Keratinocyte (primary cell): ENCODE results near the gene ADAM22. TPM values are rescaled to one million over a fixed set of nuclear protein-coding genes. Genes with fewer than 3 reads are reported as not detected.

Source experiments
- DNase-seq: peaks from one replicate; pipeline ENCODE4 v3.0.0-alpha.2; 2011; ENCODE audit warnings: low read depth, missing footprints, low spot score
- FAIRE-seq: peaks from 2 replicates; lab custom pipeline; 2011; peaks lifted over from hg19 to GRCh38; lab: Jason Lieb, UNC
- H2AFZ ChIP-seq: 2 replicates; pipeline ENCODE4 v1.6.0; 2012; ENCODE audit warnings: low read length, control low read depth, inconsistent platforms; ENCODE audit not compliant: control insufficient read depth
- H3K27ac ChIP-seq: 2 replicates; pipeline ENCODE4 v1.5.1; 2011; ENCODE audit warnings: low read length; ENCODE audit not compliant: control insufficient read depth, insufficient read depth
- H3K27me3 ChIP-seq: 3 replicates; pipeline ENCODE4 v1.6.0; 2011; ENCODE audit warnings: low read length; ENCODE audit not compliant: control insufficient read depth, insufficient read depth; ENCODE audit errors: extremely low read depth
- H3K36me3 ChIP-seq, 2 experiments: 2 replicates in 1 of 2; 3 replicates in 1 of 2; pipeline ENCODE4 v1.5.1; 2011; ENCODE audit warnings: low read length in 2 of 2, mild to moderate bottlenecking in 1 of 2; ENCODE audit not compliant: control insufficient read depth in 2 of 2, insufficient read depth in 2 of 2; ENCODE audit errors: extremely low read depth in 1 of 2
- H3K4me1 ChIP-seq: 3 replicates; pipeline ENCODE4 v1.5.1; 2011; ENCODE audit warnings: low read length; ENCODE audit not compliant: control insufficient read depth, insufficient read depth; ENCODE audit errors: extremely low read depth
- H3K4me2 ChIP-seq: 3 replicates; pipeline ENCODE4 v1.6.0; 2011; ENCODE audit warnings: low read depth, low read length; ENCODE audit not compliant: control insufficient read depth, insufficient read depth; ENCODE audit errors: extremely low read depth
- H3K4me3 ChIP-seq, 3 experiments: fragments of 200-600 bp in 1 of 3; sonication (generic) in 1 of 3; 2 replicates in 2 of 3; 3 replicates in 1 of 3; pipeline ENCODE4 v1.5.1; 2011 to 2016; ENCODE audit warnings: low read length in 3 of 3, mild to moderate bottlenecking in 3 of 3, control low read depth in 2 of 3, inconsistent platforms in 1 of 3, low read depth in 1 of 3, mixed read lengths in 1 of 3, mixed run types in 1 of 3, moderate library complexity in 1 of 3; ENCODE audit not compliant: control insufficient read depth in 2 of 3, insufficient read depth in 2 of 3; ENCODE audit errors: extremely low read depth in 1 of 3
- H3K79me2 ChIP-seq: 2 replicates; pipeline ENCODE4 v1.6.0; 2012; ENCODE audit warnings: low read length; ENCODE audit not compliant: control insufficient read depth, insufficient read depth
- H3K9ac ChIP-seq: 3 replicates; pipeline ENCODE4 v1.6.0; 2011; ENCODE audit warnings: low read length; ENCODE audit not compliant: control insufficient read depth, insufficient read depth; ENCODE audit errors: extremely low read depth
- H3K9me1 ChIP-seq: 3 replicates; pipeline ENCODE4 v1.6.0; 2011; ENCODE audit warnings: low read length; ENCODE audit not compliant: control insufficient read depth, insufficient read depth; ENCODE audit errors: extremely low read depth
- H3K9me3 ChIP-seq: 2 replicates; pipeline ENCODE4 v1.5.1; 2012; ENCODE audit warnings: low read depth, low read length; ENCODE audit not compliant: control insufficient read depth
- H4K20me1 ChIP-seq: 3 replicates; pipeline ENCODE4 v1.6.0; 2011; ENCODE audit warnings: low read length; ENCODE audit not compliant: control insufficient read depth, insufficient read depth; ENCODE audit errors: extremely low read depth
- CTCF ChIP-seq, 3 experiments: IDR thresholded peaks in 1 of 3; conservative IDR thresholded peaks in 1 of 3; optimal IDR thresholded peaks in 1 of 3; 2 replicates in 2 of 3; 3 replicates in 1 of 3; pipeline versions ENCODE3 to v1.5.1; 2011; ENCODE audit warnings: low read length in 3 of 3, mild to moderate bottlenecking in 3 of 3, moderate library complexity in 2 of 3, control low read depth in 1 of 3, inconsistent platforms in 1 of 3; ENCODE audit not compliant: insufficient read depth in 2 of 3; ENCODE audit errors: extremely low read depth in 1 of 3
- EZH2 ChIP-seq: IDR thresholded peaks from one replicate; pipeline ENCODE4 v1.6.1; 2012; ENCODE audit warnings: inconsistent platforms, mild to moderate bottlenecking, low read length, moderate library complexity
- dilution Hi-C: fragments of 300-500 bp; cut with MboI; formaldehyde crosslinking; loops from one replicate; pipeline ENCODE4 v1.7.0; 2020; ENCODE audit warnings: low sequenced_read_pairs; ENCODE audit not compliant: extremely low pct_ligation_motif_present
- polyA plus RNA-seq, 5 experiments: library from polyadenylated mRNA; depleted of rRNA in 3 of 5; stranded (reverse) in 3 of 5; stranded (forward) in 1 of 5; unstranded in 1 of 5; fragments of >200 nt; gene quantifications; 1 replicate in 1 of 5; 2 replicates in 3 of 5; 3 replicates in 1 of 5; pipeline versions ENCODE4 v1.2.1 to v1.2.3, GENCODE V29; 2011 to 2012; ENCODE audit warnings: missing spikeins in 2 of 5, low read depth in 1 of 5, low replicate concordance in 1 of 5

Gene ADAM22
- polyA plus RNA-seq, 1 donor (not counting 4 experiments of a cell fraction or from before 2014, with no cell fraction given): 0.07 TPM

GRCh38 chr7:88243345-88243909 lies 309.4 kb downstream of the ADAM22 start:
- Histone ChIP-seq H2AFZ (no peak overlapping the region), H4K20me1 (no peaks in the 10 kb centered on the region), H3K9ac (no peak overlapping the region), H3K4me1 (no peaks in the 10 kb centered on the region), H3K9me1 (no peaks in the 10 kb centered on the region), H3K4me2 (no peak overlapping the region), H3K27ac (no peak overlapping the region), H3K79me2 (no peaks in the 10 kb centered on the region), H3K27me3 (no peaks in the 10 kb centered on the region), H3K9me3 (no peaks in the 10 kb centered on the region), H3K36me3 (no peaks in the 10 kb centered on the region), H3K4me3 (no peak overlapping the region)
- no peak for DNase-seq
- TF ChIP-seq EZH2 (no peak), CTCF (optimal IDR thresholded peaks at IDR 0.05 in 1 of 3, IDR thresholded peaks at IDR 0.05 in 1 of 3, conservative IDR thresholded peaks at IDR 0.05 in 1 of 3; ENCODE audit: extremely low read depth in 1 of 3, insufficient read depth in 2 of 3, low read length in 3 of 3) (peak; percentile 54 to 85 (median 71))
- peak; percentile 77 for FAIRE-seq
- dilution Hi-C loops: no loop called here

- H2AFZ ChIP-seq: no peak overlapping the region
- H3K27ac ChIP-seq: no peak overlapping the region
- no peaks in the 10 kb centered on the region for H4K20me1 ChIP-seq
- FAIRE-seq (no peak), DNase-seq (no peak)
- no peak overlapping the region for H3K9ac ChIP-seq
- H3K9me1 ChIP-seq: no peaks in the 10 kb centered on the region
- H3K27me3 ChIP-seq: no peaks in the 10 kb centered on the region
- TF ChIP-seq EZH2 (no peak), CTCF (optimal IDR thresholded peaks at IDR 0.05 in 1 of 3, IDR thresholded peaks at IDR 0.05 in 1 of 3, conservative IDR thresholded peaks at IDR 0.05 in 1 of 3; ENCODE audit: extremely low read depth in 1 of 3, insufficient read depth in 2 of 3, low read length in 3 of 3) (no peak)
- no peak overlapping the region for H3K4me3 ChIP-seq
- H3K36me3 ChIP-seq: no peaks in the 10 kb centered on the region
- dilution Hi-C loops: no loop called here
- no peak overlapping the region for H3K4me2 ChIP-seq
- H3K4me1 ChIP-seq: no peaks in the 10 kb centered on the region
- no peaks in the 10 kb centered on the region for H3K79me2 ChIP-seq
- no peaks in the 10 kb centered on the region for H3K9me3 ChIP-seq
These were observed 310.2 kb downstream of the ADAM22 start for GRCh38 chr7:88244258-88244657.

Other genes starting within 250 kb of the ADAM22 start
- gene SLC25A40, start 57.9 kb upstream of the ADAM22 start, polyA plus RNA-seq: 3.2 to 8.3 TPM (median 4.6 TPM) in 3 replicates
- 2.6 to 12.5 TPM (median 7.9 TPM) in 3 replicates for gene DBF4, start 57.8 kb upstream of the ADAM22 start, polyA plus RNA-seq